ENCODE measurements around the gene RSPO1. TPM values are rescaled to one million over a fixed set of nuclear protein-coding genes. Genes with fewer than 3 reads are reported as not detected.

Gene RSPO1
- total RNA-seq, 1 donor from 2014 or later, result not detected

DNA sequence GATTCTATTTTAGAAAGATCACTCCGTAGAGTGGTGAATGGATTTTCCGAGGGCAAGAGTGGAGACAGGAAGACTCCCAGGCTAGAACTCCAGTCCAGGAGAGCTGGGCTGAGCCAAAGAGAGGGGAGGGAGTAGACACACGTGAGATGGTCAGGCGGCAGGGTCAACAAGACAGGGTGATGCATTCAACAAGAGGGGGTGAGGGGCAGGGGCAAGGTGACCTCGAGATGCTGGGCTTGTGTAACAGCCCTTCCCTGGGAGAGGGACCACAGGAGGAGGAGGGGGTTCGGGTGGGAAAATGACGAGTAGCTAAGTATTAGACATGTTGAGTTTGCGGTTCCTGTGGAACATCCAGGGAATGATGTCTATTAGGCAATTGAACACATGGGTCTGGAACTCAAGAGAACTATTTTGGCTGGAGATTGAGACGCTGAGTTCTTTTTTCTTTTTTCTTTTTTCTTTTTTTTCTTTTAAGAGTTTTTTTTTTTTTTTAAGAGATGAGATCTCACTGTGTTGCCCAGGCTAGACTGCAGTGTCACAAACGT is 13.3 kb downstream of the RSPO1 start:
- no peak overlapping the region for H3K4me3 Mint-ChIP-seq (ENCODE audit: unreplicated experiment)
- no peaks in the 10 kb centered on the region for H3K36me3 Mint-ChIP-seq (ENCODE audit: unreplicated experiment)
- H3K4me1 Mint-ChIP-seq (ENCODE audit: unreplicated experiment), result no peaks in the 10 kb centered on the region
- no peak for TF ChIP-seq CTCF (IDR thresholded peaks at IDR 0.05)
- H3K27me3 Mint-ChIP-seq (ENCODE audit: unreplicated experiment), result peaks cover 38% of the 10 kb centered on the region
- no peak for DNase-seq (ENCODE audit: extremely low spot score, unreplicated experiment)
- no peak overlapping the region for H3K27ac Mint-ChIP-seq (ENCODE audit: unreplicated experiment)
- H3K9me3 Mint-ChIP-seq (ENCODE audit: unreplicated experiment), result no peaks in the 10 kb centered on the region

- no peak for DNase-seq (ENCODE audit: extremely low spot score, unreplicated experiment)
- peaks cover 37% of the 10 kb centered on the region for H3K27me3 Mint-ChIP-seq (ENCODE audit: unreplicated experiment)
Observed at GRCh38 chr1:37620707-37621106, 14.0 kb downstream of the RSPO1 start.

GRCh38 chr1:37616330-37616729 is 18.4 kb downstream of the RSPO1 start:
- Mint-ChIP-seq H3K36me3 (ENCODE audit: unreplicated experiment) (no peaks in the 10 kb centered on the region), H3K9me3 (ENCODE audit: unreplicated experiment) (no peaks in the 10 kb centered on the region), H3K4me3 (ENCODE audit: unreplicated experiment) (no peak overlapping the region), H3K4me1 (ENCODE audit: unreplicated experiment) (no peaks in the 10 kb centered on the region), H3K27me3 (ENCODE audit: unreplicated experiment) (peaks cover 41% of the 10 kb centered on the region), H3K27ac (ENCODE audit: unreplicated experiment) (no peak overlapping the region)
- no peak for TF ChIP-seq CTCF (IDR thresholded peaks at IDR 0.05)
- no peak for DNase-seq (ENCODE audit: extremely low spot score, unreplicated experiment)

More at GRCh38 chr1:37620707-37621106, 14.0 kb downstream of the RSPO1 start:
- no peak for TF ChIP-seq CTCF (IDR thresholded peaks at IDR 0.05)
- no peaks in the 10 kb centered on the region for H3K36me3 Mint-ChIP-seq (ENCODE audit: unreplicated experiment)
- H3K4me1 Mint-ChIP-seq (ENCODE audit: unreplicated experiment), result no peaks in the 10 kb centered on the region
- no peak overlapping the region for H3K27ac Mint-ChIP-seq (ENCODE audit: unreplicated experiment)
- H3K9me3 Mint-ChIP-seq (ENCODE audit: unreplicated experiment), result no peaks in the 10 kb centered on the region
- H3K4me3 Mint-ChIP-seq (ENCODE audit: unreplicated experiment), result no peak overlapping the region

- Mint-ChIP-seq H3K27me3 (ENCODE audit: unreplicated experiment) (peaks cover 41% of the 10 kb centered on the region), H3K36me3 (ENCODE audit: unreplicated experiment) (no peaks in the 10 kb centered on the region), H3K4me1 (ENCODE audit: unreplicated experiment) (no peaks in the 10 kb centered on the region), H3K9me3 (ENCODE audit: unreplicated experiment) (no peaks in the 10 kb centered on the region), H3K27ac (ENCODE audit: unreplicated experiment) (no peak overlapping the region), H3K4me3 (ENCODE audit: unreplicated experiment) (no peak overlapping the region)
- DNase-seq (ENCODE audit: extremely low spot score, unreplicated experiment), result no peak
- TF ChIP-seq CTCF (IDR thresholded peaks at IDR 0.05), result no peak
Observed at GRCh38 chr1:37614105-37614504, 20.6 kb downstream of the RSPO1 start.

DNA sequence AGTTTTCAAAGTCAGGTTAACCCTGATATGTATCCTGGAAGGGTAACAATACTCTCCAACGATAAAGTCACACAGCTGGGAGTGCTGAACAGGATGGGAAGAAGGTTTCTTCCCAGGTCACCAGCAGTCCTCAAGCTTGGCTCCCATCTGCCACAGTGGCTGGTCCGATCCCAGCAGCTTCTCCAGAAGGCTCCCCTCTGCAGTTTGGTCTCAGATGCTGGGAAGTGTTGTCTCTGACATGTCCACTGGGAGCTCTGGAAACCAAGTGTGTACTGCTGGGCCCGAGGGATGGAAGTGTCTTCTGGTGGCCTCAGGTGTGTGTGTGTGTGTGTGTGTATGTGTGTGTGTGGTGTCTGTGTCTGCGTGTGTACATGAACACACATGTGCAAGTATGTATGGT is 22.5 kb downstream of the RSPO1 start:
- Mint-ChIP-seq H3K27ac (ENCODE audit: unreplicated experiment) (no peak overlapping the region), H3K9me3 (ENCODE audit: unreplicated experiment) (no peaks in the 10 kb centered on the region), H3K36me3 (ENCODE audit: unreplicated experiment) (no peaks in the 10 kb centered on the region), H3K27me3 (ENCODE audit: unreplicated experiment) (peaks cover 28% of the 10 kb centered on the region), H3K4me3 (ENCODE audit: unreplicated experiment) (no peak overlapping the region), H3K4me1 (ENCODE audit: unreplicated experiment) (no peaks in the 10 kb centered on the region)
- TF ChIP-seq CTCF (IDR thresholded peaks at IDR 0.05), result no peak
- DNase-seq (ENCODE audit: extremely low spot score, unreplicated experiment), result no peak
